KOPT-K1 (cell line): ENCODE measurements around the gene TBCK.

Experiments
- H3K27ac ChIP-seq: fragments of 200-600 bp; sonication (generic); 2 replicates; pipeline ENCODE4 v1.5.1; 2016; ENCODE audit warnings: antibody characterized with exemption, mild to moderate bottlenecking, low read depth, low read length; ENCODE audit not compliant: poor library complexity, severe bottlenecking
- H3K36me3 ChIP-seq: fragments of 200-600 bp; sonication (generic); 2 replicates; pipeline ENCODE4 v1.5.1; 2017; ENCODE audit warnings: antibody characterized with exemption, mild to moderate bottlenecking, low read length, moderate library complexity; ENCODE audit not compliant: insufficient read depth
- H3K9me3 ChIP-seq: fragments of 200-600 bp; sonication (generic); 2 replicates; pipeline ENCODE4 v1.5.1; 2017; ENCODE audit warnings: antibody characterized with exemption, low read length, mild to moderate bottlenecking; ENCODE audit not compliant: insufficient read depth, poor library complexity, severe bottlenecking

Gene TBCK

GRCh38 chr4:106277140-106277675 lies 38.8 kb downstream of the TBCK start:
- no peak overlapping the region for H3K27ac ChIP-seq

DNA sequence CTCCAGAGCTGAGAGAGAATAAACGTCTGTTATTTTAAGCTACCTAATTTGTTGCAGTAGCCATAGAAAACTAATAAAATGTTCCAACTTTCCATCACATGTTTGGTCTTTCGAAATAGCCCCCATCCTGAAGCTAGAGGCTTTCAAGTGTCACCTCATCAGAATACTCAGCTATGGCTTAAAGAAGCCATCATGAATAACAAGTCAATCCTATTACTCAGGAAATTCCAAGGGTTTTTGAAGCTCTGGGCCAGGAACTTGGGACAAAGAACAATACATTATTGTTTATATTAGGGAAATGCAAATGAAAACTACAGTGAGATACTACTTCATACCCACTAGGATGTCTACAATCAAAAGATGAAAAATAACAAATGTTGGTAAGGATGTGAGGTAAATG lies 42.2 kb downstream of the TBCK start:
- H3K9me3 ChIP-seq: no peaks in the 10 kb centered on the region
- no peak overlapping the region for H3K27ac ChIP-seq
- H3K36me3 ChIP-seq: peaks cover 9% of the 10 kb centered on the region; the same call in 1 of the 2 replicates

More at GRCh38 chr4:106277140-106277675, 38.8 kb downstream of the TBCK start:
- no peaks in the 10 kb centered on the region for H3K9me3 ChIP-seq
- H3K36me3 ChIP-seq: peaks cover 9% of the 10 kb centered on the region

DNA sequence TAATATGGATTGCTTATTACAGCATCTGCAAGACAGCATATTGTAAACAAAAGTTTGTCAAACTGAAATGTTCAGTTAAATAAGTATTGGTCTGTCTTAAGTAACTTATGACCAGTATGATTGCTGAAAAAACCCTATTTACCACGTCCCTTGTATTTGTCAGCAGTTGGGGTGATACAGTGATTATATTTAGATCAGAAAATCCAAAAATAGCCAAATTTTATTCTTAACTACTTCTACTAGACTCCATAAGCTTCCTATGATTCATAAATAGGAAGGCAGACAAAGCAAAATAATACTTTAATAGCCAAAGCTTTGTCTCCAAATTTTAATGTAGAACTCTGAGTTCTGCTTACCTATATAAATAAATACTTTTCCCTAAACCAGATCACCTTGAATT lies 45.3 kb downstream of the TBCK start:
- Histone ChIP-seq H3K27ac (no peak overlapping the region), H3K9me3 (no peaks in the 10 kb centered on the region), H3K36me3 (peaks cover 9% of the 10 kb centered on the region; the same call in 1 of the 2 replicates)

- Histone ChIP-seq H3K36me3 (peaks cover 7% of the 10 kb centered on the region; the same call in 1 of the 2 replicates), H3K27ac (no peak overlapping the region), H3K9me3 (no peaks in the 10 kb centered on the region)
These were observed 46.3 kb downstream of the TBCK start for GRCh38 chr4:106269711-106270110.

DNA sequence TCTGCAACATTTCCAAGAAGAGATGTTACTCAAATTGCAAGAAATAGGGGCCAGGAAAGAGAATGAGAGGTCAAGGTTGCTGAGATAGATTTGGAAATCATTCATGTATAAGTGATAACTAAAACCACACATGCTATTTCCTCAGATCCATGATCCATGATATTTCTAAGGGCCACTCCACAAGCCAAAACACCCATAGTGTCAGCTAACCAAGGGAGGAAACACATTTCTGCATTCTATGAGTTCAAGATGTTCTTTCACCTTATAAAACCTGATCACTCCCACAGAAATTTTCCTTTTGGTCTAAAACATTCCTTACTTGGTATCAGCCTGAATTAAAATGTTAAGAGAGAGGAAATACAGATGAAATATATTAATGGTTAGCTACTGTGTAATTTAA lies 47.2 kb downstream of the TBCK start:
- Histone ChIP-seq H3K27ac (no peak overlapping the region), H3K9me3 (no peaks in the 10 kb centered on the region), H3K36me3 (no peaks in the 10 kb centered on the region)

DNA sequence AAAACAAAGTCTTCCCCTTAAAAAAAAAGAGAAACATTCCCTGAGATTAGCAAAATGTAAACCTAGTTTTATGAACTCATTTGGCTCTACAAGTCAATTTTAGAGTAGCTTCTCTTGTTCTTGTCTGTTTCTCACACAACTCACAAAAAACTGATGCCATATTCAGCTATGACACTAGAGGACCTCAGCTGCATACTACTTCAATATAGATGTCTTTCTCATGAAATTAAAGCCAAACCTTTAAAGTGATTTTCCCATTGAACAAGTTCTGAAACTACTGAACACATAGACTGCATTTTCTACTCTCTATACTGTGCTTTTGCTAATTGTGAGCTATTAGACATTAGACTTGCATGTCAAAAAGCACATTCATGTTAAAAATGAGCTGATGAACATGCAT lies 49.8 kb downstream of the TBCK start:
- Histone ChIP-seq H3K27ac (no peak overlapping the region), H3K36me3 (no peaks in the 10 kb centered on the region), H3K9me3 (no peaks in the 10 kb centered on the region)

GRCh38 chr4:106264331-106264728 lies 51.7 kb downstream of the TBCK start:
- Histone ChIP-seq H3K36me3 (no peaks in the 10 kb centered on the region), H3K9me3 (no peaks in the 10 kb centered on the region), H3K27ac (no peak overlapping the region)

DNA sequence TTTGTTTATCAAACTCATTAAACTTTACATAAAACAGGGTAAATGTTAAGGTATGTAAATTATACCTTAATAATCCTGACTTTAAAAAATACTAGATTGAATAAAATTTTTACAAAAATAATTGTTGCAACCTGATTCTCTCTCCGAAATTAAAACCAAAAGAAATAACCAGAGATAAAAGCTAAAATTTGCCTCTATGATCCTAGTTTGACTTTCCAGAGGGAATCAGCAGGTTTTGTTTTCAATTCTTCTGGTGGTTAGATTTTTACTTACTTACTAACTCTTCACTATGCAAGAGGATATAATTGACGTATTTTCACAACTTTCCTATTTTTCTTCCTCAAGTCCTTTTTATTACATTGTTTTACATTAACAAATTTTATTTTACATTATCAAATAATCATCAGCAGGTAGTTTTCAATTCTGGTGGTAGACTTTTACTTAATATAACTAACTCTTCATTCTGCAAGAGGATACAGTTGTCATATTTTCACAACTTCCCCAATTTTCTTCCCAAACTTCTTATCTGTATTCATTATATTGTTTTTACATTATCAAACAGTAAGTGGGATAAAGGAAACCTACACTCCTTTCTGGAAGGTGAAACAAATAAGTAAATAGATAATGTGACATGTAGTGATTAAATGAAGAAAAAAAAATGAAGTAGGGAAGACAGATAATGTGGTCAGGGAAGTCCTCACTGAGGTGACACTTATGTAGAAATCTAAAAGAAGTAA lies 52.2 kb downstream of the TBCK start:
- H3K36me3 ChIP-seq: no peaks in the 10 kb centered on the region
- H3K9me3 ChIP-seq: no peaks in the 10 kb centered on the region
- no peak overlapping the region for H3K27ac ChIP-seq

- no peaks in the 10 kb centered on the region for H3K9me3 ChIP-seq
- no peaks in the 10 kb centered on the region for H3K36me3 ChIP-seq
- H3K27ac ChIP-seq: no peak overlapping the region
These were observed 54.0 kb downstream of the TBCK start for GRCh38 chr4:106261980-106262379.

GRCh38 chr4:106258145-106259045 lies 57.6 kb downstream of the TBCK start:
- Histone ChIP-seq H3K36me3 (peaks cover 16% of the 10 kb centered on the region; the same call in 1 of the 2 replicates), H3K9me3 (no peaks in the 10 kb centered on the region), H3K27ac (no peak overlapping the region)

- Histone ChIP-seq H3K27ac (no peak overlapping the region), H3K9me3 (no peaks in the 10 kb centered on the region), H3K36me3 (peaks cover 16% of the 10 kb centered on the region; the same call in 1 of the 2 replicates)
These were observed 59.8 kb downstream of the TBCK start for GRCh38 chr4:106256190-106256589.

DNA sequence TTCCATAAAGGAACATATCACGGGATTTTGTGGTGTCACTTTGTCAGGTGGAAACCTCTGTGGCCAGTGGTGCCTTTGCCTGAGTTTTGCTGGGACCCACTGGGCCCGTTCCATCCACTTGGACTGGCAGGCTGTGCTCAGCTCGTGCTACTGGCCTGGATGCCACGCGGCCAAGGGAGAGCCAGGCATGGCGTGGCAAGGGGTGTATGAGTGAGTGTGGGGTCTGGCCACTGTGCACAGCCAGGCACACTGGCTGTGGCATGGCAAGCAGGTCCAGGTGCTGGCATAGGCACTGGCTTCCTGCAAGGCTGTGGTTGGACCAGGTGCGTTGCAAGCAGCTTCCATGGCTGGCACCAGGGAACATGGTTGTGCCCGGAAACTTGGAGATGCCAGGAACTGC lies 60.8 kb downstream of the TBCK start:
- Histone ChIP-seq H3K9me3 (no peaks in the 10 kb centered on the region), H3K36me3 (peaks cover 22% of the 10 kb centered on the region; the same call in 1 of the 2 replicates), H3K27ac (no peak overlapping the region)

GRCh38 chr4:106253364-106254129 lies 62.5 kb downstream of the TBCK start:
- H3K36me3 ChIP-seq: peaks cover 31% of the 10 kb centered on the region
- H3K9me3 ChIP-seq: no peaks in the 10 kb centered on the region
- H3K27ac ChIP-seq: no peak overlapping the region

GRCh38 chr4:106247600-106247999 lies 68.4 kb downstream of the TBCK start:
- Histone ChIP-seq H3K9me3 (no peaks in the 10 kb centered on the region), H3K36me3 (peaks cover 21% of the 10 kb centered on the region), H3K27ac (no peak overlapping the region)

GRCh38 chr4:106246441-106246840 lies 69.6 kb downstream of the TBCK start:
- Histone ChIP-seq H3K36me3 (peaks cover 21% of the 10 kb centered on the region), H3K27ac (no peak overlapping the region), H3K9me3 (no peaks in the 10 kb centered on the region)
